Adrenal gland (tissue), 12 donors: ENCODE results near the gene IMPG1. TPM values are rescaled to one million over a fixed set of nuclear protein-coding genes. Genes with fewer than 3 reads are reported as not detected.

Experiments used
- DNase-seq, 7 donors: peaks; one replicate each; pipeline ENCODE4 v3.0.0-alpha.2; 2019 to 2020
- H3K27ac ChIP-seq, 5 donors: fragments of 200-600 bp; sonication (generic) in 4 of 5; 1 replicate in 3 of 5; 2 replicates in 2 of 5; pipeline versions ENCODE4 v1.5.1 to v1.8.0; 2016 to 2020; ENCODE audit warnings: mild to moderate bottlenecking in 1 of 5
- H3K27me3 ChIP-seq: fragments of 200-600 bp; 2 replicates; pipeline ENCODE4 v1.8.0; 2021
- H3K36me3 ChIP-seq, 2 donors: fragments of 200-600 bp; replicated peaks in 1 of 2; 1 replicate in 1 of 2; 2 replicates in 1 of 2; pipeline versions ENCODE4 v1.5.1 to v1.8.0; 2018 to 2022
- H3K4me1 ChIP-seq, 2 donors: fragments of 200-600 bp; replicated peaks in 1 of 2; 1 replicate in 1 of 2; 2 replicates in 1 of 2; pipeline versions ENCODE4 v1.5.1 to v1.8.0; 2018 to 2021
- H3K4me3 ChIP-seq, 4 donors: fragments of 200-600 bp; sonication (generic) in 3 of 4; one replicate each; pipeline ENCODE4 v1.5.1; 2016 to 2018
- H3K9me3 ChIP-seq, 3 donors: fragments of 200-600 bp; sonication (generic) in 1 of 3; replicated peaks in 1 of 3; 1 replicate in 2 of 3; 2 replicates in 1 of 3; pipeline versions ENCODE4 v1.5.1 to v1.8.0; 2016 to 2021
- POLR2A ChIP-seq, 2 donors: fragments of 450-650 bp; IDR thresholded peaks; one replicate each; pipeline ENCODE4 v1.6.1; 2017; ENCODE audit warnings: antibody characterized with exemption in 2 of 2, mild to moderate bottlenecking in 2 of 2, moderate library complexity in 1 of 2
- WGBS, 4 donors: extraction: QIAGEN DNeasy Blood & Tissue Kit in 2 of 4; methylation state at CpG; one replicate each; pipeline versions ENCODE4 v1.1.5 to v1.1.7; 2013 to 2017; 5-methylcytosine and 5-hydroxymethylcytosine counted together
- intact Hi-C, 2 donors: fragments of 100-400 bp; cut with DNase I; formaldehyde crosslinking; loops; one replicate each; pipeline versions ENCODE4 v1.14.1 to v1.15.0; 2022 to 2023
- polyA plus RNA-seq, 3 donors: library from polyadenylated mRNA; stranded (reverse); fragments of 200-250 nt in 2 of 3; fragments of 350-450 nt in 1 of 3; fragmentation: Illumina TruSeq in 1 of 3; extraction: RNeasy Lipid Tissue Mini Kit (QIAGEN cat#74804) in 1 of 3; gene quantifications; one replicate each; pipeline ENCODE4 v1.2.3, GENCODE V29; 2013 to 2014
- total RNA-seq, 9 donors: library from RNA; depleted of rRNA in 4 of 9; stranded (reverse); fragments of >200 nt in 4 of 9; fragments of 120-200 nt in 1 of 9; fragmentation: NEBNext Ultra II Directional in 1 of 9; extraction: Animal tissue kit (Norgen Biotek cat#: 25700) in 1 of 9; gene quantifications; one replicate each; pipeline versions ENCODE4 v1.1.0 to v1.2.4, GENCODE V29; 2013 to 2023
- TF ChIP-seq, protein P1 (sequence below), 6 experiments: fragments of 450-650 bp in 4 of 6; fragments of 200-600 bp in 2 of 6; sonication (generic) in 1 of 6; IDR thresholded peaks; 1 replicate in 5 of 6; 2 replicates in 1 of 6; pipeline versions ENCODE4 v1.5.1 to v1.8.0; 2016 to 2021; ENCODE audit warnings: antibody characterized with exemption in 6 of 6, mild to moderate bottlenecking in 2 of 6, moderate library complexity in 1 of 6
- donor health status: healthy with polysubstance abuse.
- donor health status: Bipolar disorder and iron deficiency.
- donor health status: DM: yes; HTN: yes; CAD: no.
- donor health status: DM: no; HTN: no; CAD: no.
- donor health status: DM: no; HTN: no; CAD: no.
- donor health status: DM: yes; HTN: yes; CAD: no.

IMPG1 gene
- total and polyA plus RNA-seq, 12 donors: 0.06 TPM; not detected in 11

- 26 to 30% (median 28%) methylated on average over 3 of the region's 3 CpGs for WGBS, 4 donors
- H3K4me3 ChIP-seq: no peak overlapping the region
- intact Hi-C loops: no loop called here
- no peaks in the 10 kb centered on the region for H3K4me1 ChIP-seq
- no peak overlapping the region for H3K27ac ChIP-seq
- H3K27me3 ChIP-seq: peaks cover 4% of the 10 kb centered on the region
- H3K9me3 ChIP-seq: no peaks in the 10 kb centered on the region
- no peaks in the 10 kb centered on the region for H3K36me3 ChIP-seq
- TF ChIP-seq, protein P1, sequence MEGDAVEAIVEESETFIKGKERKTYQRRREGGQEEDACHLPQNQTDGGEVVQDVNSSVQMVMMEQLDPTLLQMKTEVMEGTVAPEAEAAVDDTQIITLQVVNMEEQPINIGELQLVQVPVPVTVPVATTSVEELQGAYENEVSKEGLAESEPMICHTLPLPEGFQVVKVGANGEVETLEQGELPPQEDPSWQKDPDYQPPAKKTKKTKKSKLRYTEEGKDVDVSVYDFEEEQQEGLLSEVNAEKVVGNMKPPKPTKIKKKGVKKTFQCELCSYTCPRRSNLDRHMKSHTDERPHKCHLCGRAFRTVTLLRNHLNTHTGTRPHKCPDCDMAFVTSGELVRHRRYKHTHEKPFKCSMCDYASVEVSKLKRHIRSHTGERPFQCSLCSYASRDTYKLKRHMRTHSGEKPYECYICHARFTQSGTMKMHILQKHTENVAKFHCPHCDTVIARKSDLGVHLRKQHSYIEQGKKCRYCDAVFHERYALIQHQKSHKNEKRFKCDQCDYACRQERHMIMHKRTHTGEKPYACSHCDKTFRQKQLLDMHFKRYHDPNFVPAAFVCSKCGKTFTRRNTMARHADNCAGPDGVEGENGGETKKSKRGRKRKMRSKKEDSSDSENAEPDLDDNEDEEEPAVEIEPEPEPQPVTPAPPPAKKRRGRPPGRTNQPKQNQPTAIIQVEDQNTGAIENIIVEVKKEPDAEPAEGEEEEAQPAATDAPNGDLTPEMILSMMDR (IDR thresholded peaks at IDR 0.05): no peak
- no peak for TF ChIP-seq POLR2A (IDR thresholded peaks at IDR 0.05)
- DNase-seq: no peak
Observed at GRCh38 chr6:75997696-75998095, 74.8 kb downstream of the IMPG1 start.

DNA sequence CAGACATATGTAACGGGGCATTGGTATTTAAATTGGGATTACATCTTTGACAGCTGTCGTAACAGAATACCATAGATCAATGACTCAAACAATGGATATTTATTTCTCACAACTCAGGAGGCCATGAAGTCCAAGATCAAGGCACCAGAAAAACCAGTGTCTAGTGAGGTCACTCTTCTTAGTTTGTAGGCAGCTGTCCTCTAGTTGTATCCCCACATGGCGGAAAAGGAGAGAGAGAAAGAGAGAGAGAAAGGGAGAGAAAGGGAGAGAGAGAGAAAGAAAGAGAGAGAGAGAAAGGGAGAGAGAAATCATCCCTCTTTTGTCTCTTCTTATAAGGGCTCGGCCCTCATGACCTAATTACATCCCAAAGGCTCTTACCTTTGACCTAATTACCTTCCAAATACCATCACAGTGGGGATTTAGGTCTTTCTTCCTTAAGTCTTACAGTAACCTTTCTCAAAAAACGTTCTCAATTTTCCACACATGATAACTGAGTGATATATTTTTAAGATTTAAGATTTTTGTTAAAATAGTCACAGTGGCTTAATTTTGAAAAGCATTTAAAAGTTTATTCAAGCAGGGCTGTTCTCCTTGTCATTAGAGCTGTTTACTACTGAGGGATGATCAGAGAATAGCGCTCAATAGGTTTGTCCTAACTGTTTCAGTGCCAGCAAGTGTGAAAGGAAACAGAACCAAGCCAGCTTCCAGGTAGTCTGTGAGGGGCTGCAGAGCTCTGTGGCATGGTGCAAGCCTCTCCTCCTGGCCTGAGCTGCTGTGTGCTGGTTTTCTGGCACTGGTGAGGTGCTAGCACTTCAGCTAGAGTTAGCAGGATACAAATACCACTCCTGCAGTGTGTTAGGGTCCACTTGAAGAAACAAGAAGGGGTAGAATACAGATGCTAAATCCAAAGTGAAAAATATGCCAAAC lies 79.0 kb downstream of the IMPG1 start:
- no peaks in the 10 kb centered on the region for H3K4me1 ChIP-seq
- H3K27me3 ChIP-seq: peaks cover 4% of the 10 kb centered on the region
- no peaks in the 10 kb centered on the region for H3K36me3 ChIP-seq
- no peak overlapping the region for H3K27ac ChIP-seq
- no peaks in the 10 kb centered on the region for H3K9me3 ChIP-seq
- intact Hi-C loops: no loop called here
- H3K4me3 ChIP-seq: no peak overlapping the region
- DNase-seq: no peak
- TF ChIP-seq, protein P1 (IDR thresholded peaks at IDR 0.05): no peak
- TF ChIP-seq POLR2A (IDR thresholded peaks at IDR 0.05): no peak
- 49 to 55% (median 51%) methylated on average over 6 of the region's 6 CpGs for WGBS, 4 donors

DNA sequence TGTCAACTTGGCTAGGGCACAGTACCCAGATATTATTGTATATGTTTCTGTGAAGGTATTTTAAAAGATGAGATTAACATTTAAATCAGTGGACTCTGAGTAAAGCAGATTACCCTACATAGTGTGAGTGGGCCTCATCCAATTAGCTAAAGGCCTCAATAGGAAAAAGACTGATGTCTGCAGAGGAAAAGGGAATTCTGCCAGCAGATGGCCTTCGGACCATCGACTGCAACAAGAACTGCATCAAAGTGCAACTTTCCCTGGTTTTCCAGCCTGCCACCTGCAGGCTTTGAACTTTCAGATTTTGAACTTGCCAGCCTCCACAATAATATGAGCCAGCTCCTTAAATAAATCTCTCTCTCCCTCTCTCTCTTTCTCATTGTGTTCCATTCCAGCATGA lies 80.5 kb downstream of the IMPG1 start:
- no peaks in the 10 kb centered on the region for H3K36me3 ChIP-seq
- H3K27me3 ChIP-seq: peaks cover 4% of the 10 kb centered on the region
- no peak overlapping the region for H3K27ac ChIP-seq
- DNase-seq: no peak
- H3K4me1 ChIP-seq: no peaks in the 10 kb centered on the region
- no peak for TF ChIP-seq POLR2A (IDR thresholded peaks at IDR 0.05)
- TF ChIP-seq, protein P1 (IDR thresholded peaks at IDR 0.05): no peak
- no peaks in the 10 kb centered on the region for H3K9me3 ChIP-seq
- intact Hi-C loops: no loop called here
- H3K4me3 ChIP-seq: no peak overlapping the region
- WGBS, 4 donors: 34 to 46% (median 39%) methylated on average over 2 of the region's 2 CpGs

DNA sequence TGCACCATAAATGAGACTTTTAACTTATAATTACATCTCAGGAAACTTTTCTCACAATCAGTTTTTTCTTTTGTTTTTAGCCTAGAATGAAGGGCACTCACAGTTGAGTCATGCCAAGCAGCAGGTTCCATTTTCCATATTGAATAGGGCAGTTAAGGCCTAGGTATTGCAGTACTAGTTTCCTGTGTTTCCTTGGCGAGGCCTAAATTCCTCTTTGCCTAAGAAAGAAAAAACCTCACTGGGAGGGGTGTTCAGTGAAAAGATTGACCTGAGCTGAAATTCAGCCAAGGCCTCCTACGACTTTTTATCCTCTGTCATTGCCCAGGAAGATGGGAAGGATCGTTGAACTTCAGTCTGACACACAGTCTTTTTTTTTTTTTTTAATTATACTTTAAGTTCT lies 85.5 kb downstream of the IMPG1 start:
- Histone ChIP-seq H3K9me3 (no peaks in the 10 kb centered on the region), H3K4me1 (no peaks in the 10 kb centered on the region), H3K27ac (no peak overlapping the region), H3K36me3 (no peaks in the 10 kb centered on the region), H3K4me3 (no peak overlapping the region), H3K27me3 (no peaks in the 10 kb centered on the region)
- DNase-seq: no peak
- WGBS, 4 donors: 67 to 76% (median 73%) methylated on average over 3 of the region's 3 CpGs
- intact Hi-C loops: no loop called here
- TF ChIP-seq, protein P1 (IDR thresholded peaks at IDR 0.05): no peak
- no peak for TF ChIP-seq POLR2A (IDR thresholded peaks at IDR 0.05)
